HG03457 (cell line): ENCODE results near the gene NTSR1.

Experiments used
- ATAC-seq: cut with Tn5 transposase; IDR thresholded peaks from one replicate; pipeline ENCODE4 v1.9.1; 2021; ENCODE audit warnings: moderate number of reproducible peaks; ENCODE audit not compliant: unreplicated experiment

The NTSR1 gene

GRCh38 chr20:62708591-62709536, at the start of gene NTSR1:
NTSR1 (plus strand) TSS chr20:62708836; CDS start chr20:62709208, 372 bp downstream.
- ATAC-seq, result no peak

DNA sequence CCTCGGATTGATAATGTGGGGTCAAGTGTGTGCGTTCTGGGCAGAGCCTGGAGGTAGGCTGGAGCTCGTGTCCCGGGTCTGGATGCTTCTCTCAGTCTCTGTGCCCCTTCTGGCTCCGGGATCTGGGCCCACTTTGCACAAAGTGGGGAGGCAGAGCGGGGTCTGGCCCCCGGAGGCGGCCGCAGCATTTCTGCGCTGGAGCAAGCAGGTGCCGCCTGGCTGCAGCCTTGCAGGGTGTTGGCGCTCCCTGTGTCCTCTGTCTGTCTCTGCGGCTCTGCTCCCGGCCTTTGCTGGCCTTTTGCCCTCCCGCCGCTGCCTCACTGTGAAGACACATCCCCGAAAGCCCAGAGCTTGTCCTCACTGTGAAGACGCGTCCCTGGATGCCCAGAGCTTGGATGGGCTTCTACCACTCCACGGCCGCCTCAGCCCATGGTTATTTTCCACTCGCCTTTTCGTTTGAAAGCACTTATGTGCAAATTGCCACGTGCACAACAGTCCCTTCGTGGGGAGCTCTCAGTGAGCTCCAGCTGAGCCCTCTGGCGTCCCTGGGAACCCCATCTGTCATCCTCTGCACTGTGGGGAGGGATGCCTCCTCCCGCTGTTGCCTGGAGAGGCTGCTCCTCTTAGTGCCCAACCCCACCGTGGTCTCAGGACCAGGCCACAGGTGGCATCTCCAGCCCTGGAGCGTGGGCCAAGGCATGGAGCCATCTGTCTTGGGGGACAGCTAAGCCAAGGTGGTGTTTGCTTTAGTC, 49.0 kb upstream of the NTSR1 start:
- no peak for ATAC-seq

GRCh38 chr20:62660240-62660615, 48.4 kb upstream of the NTSR1 start:
- no peak for ATAC-seq

DNA sequence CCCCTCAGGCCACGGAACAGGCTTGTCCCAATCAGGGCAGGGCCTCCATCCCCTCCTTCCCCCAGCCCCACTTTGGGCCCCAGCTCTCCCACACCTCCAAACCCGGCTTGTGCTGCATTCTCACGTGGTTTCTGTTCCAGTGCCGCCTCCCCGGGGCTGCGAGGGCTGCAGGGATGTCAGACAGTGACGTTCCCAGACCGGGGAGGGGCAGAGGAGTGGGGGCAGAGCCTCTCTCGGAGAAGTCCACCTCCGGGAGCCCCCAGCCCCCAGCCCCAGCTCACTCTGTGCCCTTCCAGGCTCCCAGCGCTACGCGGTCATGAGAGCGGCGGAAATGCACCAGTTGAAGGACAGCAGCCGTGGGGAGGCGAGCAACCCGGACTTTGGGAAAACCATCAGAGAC, 47.9 kb upstream of the NTSR1 start:
- no peak for ATAC-seq

DNA sequence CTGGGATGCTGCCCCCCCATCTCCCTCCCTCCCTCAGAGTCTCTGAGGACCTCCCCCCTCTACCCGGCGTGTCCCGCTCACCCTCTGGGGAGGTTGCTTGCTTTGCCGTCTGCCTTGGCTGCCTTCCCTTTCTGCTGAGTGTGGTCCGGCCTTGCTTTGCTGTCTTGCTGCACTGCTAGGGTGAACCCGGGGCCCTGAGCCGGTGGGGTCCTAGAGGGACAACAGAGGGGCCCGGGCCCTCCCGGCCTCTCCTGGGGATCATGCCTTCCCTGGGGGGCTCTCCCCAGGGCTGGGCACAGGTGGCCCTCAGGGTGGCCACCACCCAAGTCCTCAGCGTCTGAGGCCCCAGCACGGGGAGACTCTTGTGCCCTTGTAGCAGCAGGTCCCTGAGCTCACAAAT, 47.0 kb upstream of the NTSR1 start:
- ATAC-seq, result no peak

DNA sequence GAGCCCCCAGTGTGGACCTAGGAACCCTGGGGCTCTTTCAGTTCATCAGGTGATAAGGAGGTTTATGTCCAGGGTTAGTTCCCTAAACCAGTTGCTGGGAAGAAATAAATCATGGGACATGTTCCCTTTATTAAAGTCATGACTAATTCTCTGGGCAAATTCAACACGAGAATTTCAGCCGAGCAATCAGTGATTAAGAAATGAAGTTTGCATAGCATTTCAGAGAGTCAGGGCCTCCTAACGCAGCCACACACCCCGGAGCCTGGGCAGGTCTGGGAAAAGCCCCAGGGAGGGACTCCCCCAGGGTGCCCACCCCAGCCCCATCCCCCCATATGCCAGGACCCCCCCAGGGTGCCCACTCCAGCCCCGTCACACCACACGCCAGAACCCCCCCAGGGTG, 46.2 kb upstream of the NTSR1 start:
- ATAC-seq, result no peak

- ATAC-seq, result no peak
These were observed 45.3 kb upstream of the NTSR1 start for GRCh38 chr20:62663145-62664018.

DNA sequence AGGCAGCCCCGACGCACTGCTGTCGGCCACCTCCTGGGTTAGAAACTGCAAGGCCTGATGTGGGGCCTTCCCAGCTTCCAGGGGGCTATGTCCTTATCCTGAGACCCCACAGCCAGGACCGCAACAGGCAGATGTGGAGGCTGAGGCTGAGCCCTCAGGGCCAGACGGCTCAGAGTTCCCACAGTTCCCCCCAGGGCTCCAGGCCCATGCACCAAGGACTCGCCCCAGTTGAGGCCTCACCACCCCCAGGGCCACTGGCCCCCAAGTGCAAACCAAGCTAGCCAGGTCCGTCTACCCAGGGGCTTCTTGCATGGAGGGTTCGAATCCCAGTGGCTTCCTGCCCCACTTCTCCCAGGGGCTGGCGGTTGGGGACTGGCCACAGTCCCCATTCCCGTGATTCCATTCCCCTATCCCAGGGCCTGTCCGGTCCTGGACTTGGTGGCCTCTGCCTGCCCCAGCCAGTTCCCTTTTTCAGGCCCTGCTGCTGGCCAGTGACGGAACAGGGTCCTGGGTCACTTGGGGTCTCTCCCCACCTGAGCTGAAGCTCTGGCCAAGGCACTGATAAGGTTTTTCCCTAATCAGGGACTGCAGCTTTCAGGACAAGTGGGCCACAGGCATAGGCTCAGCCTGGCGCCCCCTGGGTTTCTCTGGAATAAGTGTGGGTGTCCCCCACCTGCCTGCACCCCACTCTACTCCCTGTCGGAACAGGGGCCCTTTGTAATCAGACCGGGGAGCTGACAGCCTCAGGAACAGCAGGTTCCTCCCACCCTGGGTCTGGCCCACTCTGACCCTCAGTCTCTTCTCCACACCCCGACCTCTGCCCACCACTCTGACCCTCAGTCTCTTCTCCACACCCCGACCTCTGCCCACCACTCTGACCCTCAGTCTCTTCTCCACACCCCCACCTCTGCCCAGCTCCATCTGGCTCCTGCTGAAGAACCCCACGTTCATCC, 44.3 kb upstream of the NTSR1 start:
- no peak for ATAC-seq

DNA sequence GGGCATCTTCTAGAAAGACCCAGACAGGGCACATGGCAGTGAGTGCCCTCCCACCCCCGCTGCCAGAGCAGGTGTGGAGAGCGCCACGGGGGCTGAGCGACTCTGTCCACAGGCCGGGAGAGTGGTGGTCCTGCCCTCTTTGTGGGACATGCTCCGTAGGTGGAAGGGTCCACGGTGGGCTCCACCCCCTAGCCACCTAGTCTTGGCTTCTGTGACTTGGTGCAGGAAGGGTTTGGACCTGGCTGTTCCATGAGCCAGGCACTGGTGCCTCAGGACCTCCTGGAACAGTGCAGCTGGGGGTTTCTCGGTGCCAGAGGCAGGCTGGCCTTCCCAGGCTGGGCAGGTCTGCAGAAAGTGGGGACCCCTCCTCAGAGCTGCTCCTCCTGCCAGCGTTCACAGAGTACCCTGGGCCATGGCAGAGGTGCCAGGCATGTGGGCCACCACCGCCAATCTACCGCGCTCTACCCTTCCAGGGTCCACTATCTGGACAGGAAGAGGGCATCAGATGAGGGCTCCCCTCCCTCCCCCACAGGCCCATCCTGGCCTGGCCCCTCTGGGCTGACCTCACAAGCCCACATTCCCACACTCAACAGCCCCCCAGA, 43.4 kb upstream of the NTSR1 start:
- ATAC-seq, result no peak

DNA sequence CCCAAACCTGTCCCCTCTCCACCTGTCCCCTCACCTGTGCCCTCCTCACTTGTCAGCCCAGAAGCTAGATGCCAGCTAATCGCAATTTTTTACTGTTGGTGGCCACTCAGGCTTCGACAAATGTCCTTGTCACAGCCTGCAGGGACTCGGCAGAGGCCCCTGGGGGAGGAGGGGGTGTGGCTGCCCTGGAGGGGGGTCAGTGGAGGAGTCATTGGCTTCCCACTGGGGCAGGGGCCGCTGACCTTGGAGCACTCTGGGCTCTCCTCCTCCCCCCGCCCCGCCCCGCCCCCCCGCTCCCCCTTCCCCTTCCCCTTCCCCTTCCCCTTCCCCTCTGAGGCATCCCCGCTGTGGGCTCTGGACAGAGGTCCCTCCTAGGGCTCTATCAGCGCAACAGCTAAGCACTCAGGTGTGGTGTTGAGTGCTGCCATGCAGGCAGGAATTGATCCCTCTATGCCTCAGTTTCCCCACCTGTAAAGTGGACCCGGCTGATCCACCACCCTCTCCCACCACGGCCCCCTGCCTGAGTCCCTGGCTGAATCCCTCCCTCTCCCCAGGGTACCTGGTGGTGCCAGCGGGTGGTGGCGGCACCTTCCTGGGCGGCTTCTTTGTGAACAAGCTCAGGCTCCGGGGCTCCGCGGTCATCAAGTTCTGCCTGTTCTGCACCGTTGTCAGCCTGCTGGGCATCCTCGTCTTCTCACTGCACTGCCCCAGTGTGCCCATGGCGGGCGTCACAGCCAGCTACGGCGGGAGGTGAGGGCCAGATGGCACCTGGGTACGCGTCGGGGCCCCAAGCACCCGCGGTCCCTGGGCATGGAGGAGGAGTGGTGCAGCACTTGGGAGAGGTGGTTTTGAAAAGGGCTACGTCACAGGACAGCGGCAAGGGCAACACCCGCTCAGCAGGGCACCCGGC, 42.6 kb upstream of the NTSR1 start:
- ATAC-seq, result no peak

DNA sequence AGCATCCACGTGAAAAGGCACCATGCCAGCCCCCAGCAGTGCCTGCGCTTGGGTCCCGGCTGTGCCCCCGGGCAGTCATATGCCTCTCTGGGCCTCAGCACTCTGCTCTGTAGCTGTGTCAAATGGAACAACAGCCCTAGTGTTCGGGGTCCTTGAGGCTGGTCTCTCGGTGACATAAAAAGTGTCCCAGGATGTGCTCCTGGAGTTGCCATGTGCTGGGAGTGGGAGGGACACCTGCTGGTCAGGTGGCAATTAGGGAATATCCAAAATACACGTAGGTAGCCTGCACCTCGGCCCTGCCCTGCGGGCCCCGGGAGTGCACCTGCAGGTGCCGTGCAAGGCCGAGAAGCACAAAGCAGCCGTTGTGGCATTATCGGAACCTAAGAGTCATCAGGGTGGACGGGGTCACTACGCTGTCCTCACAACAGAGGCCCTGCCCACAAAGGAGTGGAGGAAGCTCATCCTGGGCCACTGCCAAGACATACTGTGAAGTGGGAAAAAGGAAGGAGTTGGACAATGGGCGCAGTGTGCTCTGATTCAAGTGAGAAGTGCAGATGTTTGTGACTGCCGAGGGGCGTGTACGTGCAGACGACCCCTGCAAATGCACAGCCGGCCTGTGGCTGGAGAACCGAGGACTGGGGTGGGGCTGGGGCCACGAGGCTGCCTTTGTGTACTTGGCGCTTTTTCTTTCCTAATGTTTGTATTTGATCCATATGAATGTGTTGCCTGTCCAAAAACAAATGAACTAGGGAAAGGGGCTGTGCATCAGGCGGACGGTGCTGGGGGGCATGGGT, 41.7 kb upstream of the NTSR1 start:
- ATAC-seq, result no peak

DNA sequence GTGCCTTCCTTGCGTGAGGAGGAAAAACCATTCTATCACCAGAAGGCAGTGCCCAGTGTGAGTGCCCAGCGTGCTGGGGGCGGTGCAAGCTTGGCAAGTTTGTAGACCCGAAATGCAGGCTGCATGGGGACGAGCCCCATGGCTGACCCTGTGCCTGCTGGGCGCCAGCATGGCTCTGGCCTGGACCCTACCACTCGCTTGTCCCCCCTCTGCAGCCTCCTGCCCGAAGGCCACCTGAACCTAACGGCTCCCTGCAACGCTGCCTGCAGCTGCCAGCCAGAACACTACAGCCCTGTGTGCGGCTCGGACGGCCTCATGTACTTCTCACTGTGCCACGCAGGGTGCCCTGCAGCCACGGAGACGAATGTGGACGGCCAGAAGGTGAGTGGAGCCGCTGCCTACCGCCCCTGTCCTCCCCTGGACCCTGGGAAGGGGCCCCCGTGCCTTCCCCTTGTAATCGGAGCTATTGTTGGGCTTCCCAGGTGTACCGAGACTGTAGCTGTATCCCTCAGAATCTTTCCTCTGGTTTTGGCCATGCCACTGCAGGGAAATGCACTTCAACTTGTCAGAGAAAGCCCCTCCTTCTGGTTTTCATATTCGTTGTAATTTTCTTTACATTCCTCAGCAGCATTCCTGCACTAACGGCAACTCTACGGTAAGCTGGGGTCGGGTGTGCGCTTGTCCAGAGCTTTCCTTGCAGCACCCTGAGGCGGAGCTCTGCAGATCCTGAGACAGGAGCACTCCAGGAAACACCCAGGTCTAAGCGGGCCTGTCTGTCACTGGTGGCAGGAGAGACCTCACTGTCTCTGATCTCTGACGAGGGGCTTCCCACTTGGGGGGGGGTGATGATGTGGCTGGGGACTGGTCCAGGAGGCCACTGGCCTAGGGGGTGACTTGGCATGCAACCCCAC, 40.9 kb upstream of the NTSR1 start:
- no peak for ATAC-seq

- ATAC-seq, result no peak
These were observed 40.1 kb upstream of the NTSR1 start for GRCh38 chr20:62668441-62669027.

GRCh38 chr20:62669249-62669648, 39.4 kb upstream of the NTSR1 start:
- ATAC-seq, result no peak

GRCh38 chr20:62670156-62670555, 38.5 kb upstream of the NTSR1 start:
- ATAC-seq, result no peak

DNA sequence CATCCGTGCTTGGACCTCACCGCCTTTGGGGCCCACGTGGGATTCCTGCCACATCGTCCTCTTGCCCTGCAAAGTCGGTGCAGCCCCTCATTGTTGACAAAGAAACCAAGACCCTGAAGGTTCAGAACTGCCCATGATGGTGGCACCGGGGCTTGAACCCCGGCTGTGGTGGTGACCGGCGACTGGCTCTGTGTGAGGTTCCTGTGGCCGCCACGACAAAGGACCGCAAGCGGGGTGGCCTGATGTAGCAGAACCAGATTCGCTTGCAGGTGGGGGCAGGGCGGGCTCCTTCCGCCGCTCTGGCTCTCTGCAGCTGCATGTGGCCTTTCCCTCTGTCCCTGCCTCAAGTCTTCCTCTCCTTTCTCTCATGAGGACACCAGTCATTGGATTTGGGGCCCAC, 37.6 kb upstream of the NTSR1 start:
- ATAC-seq, result no peak
